DOHH2 (cell line): Measurements from ENCODE around the gene APOO.

Experiments
- EZH2phosphoT487 ChIP-seq: fragments of 200-600 bp; sonication (generic); IDR thresholded peaks from 2 replicates; pipeline ENCODE4 v1.6.1; 2017; ENCODE audit warnings: borderline replicate concordance, mild to moderate bottlenecking, antibody characterized with exemption, low read length, moderate library complexity, mixed read lengths
- TF ChIP-seq, protein P1 (sequence below): fragments of 200-600 bp; sonication (generic); IDR thresholded peaks from one replicate; pipeline ENCODE4 v1.5.1; 2014; ENCODE audit warnings: antibody characterized with exemption, mild to moderate bottlenecking, low read depth, low read length; ENCODE audit not compliant: poor library complexity, severe bottlenecking

DNA sequence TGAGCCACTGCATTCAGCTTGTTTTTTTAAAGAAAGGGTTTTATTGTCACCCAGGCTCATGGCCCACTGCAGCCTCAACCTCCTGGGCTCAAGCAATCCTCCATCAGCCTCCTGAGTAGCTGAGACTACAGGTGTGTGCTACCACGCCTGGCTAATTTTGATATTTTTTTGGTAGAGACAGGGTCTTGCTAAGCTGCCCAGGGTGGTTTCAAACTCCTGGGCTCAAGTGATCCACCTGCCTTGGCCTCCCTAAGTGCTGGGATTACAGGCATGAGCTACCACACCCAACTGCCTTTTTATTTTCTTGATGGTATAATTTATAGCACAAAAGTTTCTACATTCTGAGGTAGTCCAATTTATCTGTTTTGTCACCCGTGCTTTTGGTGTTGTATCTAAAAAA lies 85.9 kb downstream of the APOO start:
- TF ChIP-seq, protein P1, sequence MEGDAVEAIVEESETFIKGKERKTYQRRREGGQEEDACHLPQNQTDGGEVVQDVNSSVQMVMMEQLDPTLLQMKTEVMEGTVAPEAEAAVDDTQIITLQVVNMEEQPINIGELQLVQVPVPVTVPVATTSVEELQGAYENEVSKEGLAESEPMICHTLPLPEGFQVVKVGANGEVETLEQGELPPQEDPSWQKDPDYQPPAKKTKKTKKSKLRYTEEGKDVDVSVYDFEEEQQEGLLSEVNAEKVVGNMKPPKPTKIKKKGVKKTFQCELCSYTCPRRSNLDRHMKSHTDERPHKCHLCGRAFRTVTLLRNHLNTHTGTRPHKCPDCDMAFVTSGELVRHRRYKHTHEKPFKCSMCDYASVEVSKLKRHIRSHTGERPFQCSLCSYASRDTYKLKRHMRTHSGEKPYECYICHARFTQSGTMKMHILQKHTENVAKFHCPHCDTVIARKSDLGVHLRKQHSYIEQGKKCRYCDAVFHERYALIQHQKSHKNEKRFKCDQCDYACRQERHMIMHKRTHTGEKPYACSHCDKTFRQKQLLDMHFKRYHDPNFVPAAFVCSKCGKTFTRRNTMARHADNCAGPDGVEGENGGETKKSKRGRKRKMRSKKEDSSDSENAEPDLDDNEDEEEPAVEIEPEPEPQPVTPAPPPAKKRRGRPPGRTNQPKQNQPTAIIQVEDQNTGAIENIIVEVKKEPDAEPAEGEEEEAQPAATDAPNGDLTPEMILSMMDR, result no peak
- no peak for TF ChIP-seq EZH2phosphoT487
